GM18951 (cell line): ENCODE data around the gene IL17RB.

Experiments used
- POLR2A ChIP-seq: IDR thresholded peaks from 4 replicates; pipeline ENCODE4 v1.6.1; 2011; ENCODE audit warnings: mild to moderate bottlenecking; ENCODE audit not compliant: insufficient read length, insufficient read depth; ENCODE audit errors: extremely low read depth
- in situ Hi-C: fragments of 300-500 bp; cut with MboI; formaldehyde crosslinking; loops from one replicate; pipeline ENCODE4 v1.12.0; 2022; ENCODE audit warnings: low sequenced_read_pairs, mixed read lengths, inconsistent platforms; ENCODE audit not compliant: unreplicated experiment

Gene IL17RB

DNA sequence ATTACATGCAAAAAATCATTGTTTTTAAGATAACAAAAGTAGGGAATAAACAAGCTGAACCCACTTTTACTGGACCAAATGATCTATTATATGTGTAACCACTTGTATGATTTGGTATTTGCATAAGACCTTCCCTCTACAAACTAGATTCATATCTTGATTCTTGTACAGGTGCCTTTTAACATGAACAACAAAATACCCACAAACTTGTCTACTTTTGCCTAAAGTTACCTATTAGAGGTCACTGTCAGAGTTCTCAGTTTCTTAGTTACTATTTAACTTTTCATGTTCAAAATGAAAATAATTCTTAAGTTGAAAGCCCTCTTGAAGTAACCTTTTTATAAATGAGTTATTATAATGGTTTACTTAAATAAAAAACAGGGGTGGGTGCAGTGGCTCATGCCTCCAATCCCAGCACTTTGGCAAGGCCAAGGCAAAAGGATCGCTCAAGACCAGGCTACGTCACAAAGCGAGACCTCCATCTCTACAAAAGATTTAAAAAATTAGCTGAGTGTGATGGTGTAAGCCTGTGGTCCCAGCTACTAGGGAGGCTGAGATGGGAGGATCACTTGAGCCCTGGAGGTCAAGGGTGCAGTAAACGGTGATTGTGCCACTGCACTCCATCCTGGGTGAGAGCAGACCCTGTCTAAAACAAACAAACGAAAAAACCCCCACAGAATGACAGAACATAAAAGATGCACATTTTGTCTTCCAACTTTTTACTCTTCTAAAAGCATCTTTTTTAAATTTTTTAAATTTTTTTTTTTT is 19.5 kb downstream of the IL17RB start:
- TF ChIP-seq POLR2A: no peak
- in situ Hi-C loops: no loop called here

DNA sequence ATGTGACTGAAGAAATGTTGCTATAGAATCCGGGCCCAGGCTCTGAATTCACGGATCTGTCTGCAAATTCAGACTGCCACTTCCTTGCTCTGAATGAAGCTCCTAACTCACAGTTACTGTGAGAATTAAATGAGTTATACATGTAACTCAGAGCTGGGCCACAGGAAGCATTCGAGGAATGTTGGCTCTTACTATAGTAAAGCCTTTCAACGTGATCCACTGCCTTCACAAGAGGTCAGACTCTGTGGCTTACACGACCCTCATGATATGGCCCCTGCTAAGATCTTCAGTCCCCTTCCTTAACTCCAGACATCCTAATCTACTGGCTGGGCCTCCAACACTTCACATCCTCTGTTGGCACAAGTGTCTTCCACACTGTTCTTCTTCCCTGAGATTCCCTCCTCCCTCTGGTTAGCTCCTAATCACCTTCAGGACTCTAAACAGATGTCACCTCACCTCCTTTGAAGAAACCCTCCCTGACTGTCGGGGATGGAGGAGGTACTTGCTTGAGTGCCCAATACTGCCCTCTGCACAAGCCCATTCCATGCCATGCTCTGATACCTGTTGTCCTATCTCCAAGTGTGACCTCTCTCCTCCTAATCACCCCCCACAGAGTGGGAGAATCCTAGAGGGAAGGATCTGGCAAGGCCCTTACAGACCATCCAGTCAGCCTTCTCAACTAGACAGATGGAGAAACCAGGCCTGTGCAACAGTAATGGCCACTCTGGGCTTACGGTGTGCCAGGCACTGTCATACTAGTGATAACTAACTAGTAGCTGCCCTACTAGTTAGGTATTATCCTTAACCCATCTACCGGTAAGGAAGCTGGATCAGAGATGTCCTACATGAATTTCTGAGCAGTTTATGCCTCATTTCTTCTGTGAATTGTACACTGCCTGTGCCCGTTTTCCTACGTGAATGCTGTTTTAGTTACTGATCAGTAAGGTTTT is 34.3 kb downstream of the IL17RB start:
- in situ Hi-C loops: no loop called here
- TF ChIP-seq POLR2A: no peak

DNA sequence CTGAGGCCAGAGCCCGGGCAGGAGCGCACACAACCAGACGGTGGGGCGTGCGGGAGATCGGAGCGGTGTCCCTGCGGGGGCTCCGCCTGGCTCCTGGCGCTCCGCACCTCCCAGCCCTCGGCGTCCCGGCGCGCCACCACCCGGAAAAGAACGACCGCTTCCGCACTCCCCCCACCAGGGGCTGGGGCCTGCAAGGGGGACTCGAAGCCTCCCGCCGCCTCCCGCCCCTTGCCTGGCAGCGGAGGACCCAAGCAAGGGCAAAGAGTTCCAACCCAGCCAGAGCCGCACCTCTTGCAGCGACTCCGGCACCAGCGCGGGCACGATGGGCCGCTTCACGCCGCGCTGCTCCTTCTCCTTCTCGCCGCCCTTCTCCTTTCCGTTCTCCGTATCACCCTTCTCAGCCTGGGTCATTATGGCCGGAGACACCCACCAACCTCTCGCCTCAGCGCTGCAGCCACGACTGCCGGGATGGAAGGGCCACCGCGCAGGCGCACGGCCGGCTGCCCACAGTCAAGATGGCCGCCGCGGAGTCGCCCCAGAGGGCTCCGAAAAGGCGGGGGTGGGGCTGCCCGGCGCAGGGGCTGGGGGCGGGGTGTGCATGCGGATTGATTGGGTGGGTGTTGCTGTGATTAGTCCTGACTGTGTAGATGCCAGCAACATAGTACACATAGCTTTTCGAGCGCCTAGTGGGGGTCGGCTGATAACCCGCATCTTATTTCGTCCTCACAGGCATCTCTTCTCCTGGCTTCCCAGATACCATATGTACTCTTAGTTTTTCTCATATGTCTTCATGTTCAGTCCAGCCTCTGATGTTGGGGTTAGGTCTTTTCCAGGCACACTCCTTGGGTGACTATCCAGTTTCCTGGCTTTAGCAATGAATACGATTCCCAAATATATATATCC is 35.6 kb downstream of the IL17RB start, which contains the start of gene ACTR8:
ACTR8 (minus strand) TSS at position 462 of the 903 bp plus-strand sequence; CDS start at position 411, 51 bp downstream.
- TF ChIP-seq POLR2A: peak; percentile 88
- in situ Hi-C loops: no loop called here

DNA sequence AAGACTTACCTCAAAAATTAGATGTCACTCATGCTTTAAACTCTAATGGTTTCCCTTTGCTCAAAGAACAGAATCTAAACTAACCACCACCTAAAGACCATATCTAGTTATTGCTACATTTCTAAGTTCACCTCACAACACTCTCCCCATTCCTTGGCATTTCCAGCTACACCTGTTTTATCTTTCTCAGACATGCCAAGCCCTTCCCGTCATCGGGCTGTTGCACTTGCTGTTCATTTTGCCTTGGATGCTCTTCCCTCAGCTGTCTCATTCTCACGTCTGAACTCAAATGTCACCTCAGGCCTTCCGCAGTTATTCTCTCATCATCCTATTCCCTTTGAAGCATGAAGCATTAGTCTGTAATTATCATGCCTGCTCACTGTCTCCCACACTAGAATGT is 36.6 kb downstream of the IL17RB start:
- in situ Hi-C loops: no loop called here
- no peak for TF ChIP-seq POLR2A

- in situ Hi-C loops: no loop called here
- TF ChIP-seq POLR2A: no peak
Observed at GRCh38 chr3:53884623-53885022, 38.3 kb downstream of the IL17RB start.

GRCh38 chr3:53885239-53885638 is 38.9 kb downstream of the IL17RB start:
- TF ChIP-seq POLR2A: no peak
- in situ Hi-C loops: no loop called here

DNA sequence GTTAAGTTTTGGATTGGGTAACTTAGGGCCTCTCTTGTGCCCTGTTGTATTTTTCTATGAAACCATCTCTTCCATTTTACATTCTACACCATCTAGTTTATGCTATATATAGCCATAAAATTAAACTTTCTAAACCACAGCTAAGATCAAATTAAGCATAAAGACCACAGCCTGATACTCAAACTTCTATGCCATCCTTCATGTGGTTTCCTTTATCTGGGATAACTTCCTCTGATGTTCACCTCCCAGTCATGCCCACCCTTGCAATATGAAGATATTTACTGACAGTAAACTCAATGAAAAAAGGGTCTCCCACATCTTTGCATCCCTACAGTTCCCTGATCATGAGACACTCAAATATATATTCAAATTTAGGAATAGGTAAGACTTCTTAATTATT is 41.1 kb downstream of the IL17RB start:
- TF ChIP-seq POLR2A: no peak
- in situ Hi-C loops: no loop called here

DNA sequence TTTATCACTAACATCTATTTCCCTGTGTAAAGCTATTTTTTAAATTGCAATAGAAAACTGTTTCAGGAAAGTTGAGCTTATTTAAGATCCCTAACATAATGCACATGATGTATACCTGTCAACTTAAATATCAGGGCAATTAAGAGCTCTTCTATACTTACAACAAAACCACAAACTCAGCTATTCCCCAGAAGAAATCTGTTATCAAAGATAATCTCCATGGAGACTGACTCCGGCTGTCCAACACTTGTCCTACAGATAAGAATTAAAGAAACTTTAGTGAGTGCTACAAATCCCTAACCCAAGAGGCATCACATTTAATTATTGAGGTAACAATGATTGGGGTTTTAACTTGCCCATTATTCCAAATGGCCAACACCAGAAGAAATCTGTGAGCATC is 41.9 kb downstream of the IL17RB start:
- in situ Hi-C loops: no loop called here
- no peak for TF ChIP-seq POLR2A

DNA sequence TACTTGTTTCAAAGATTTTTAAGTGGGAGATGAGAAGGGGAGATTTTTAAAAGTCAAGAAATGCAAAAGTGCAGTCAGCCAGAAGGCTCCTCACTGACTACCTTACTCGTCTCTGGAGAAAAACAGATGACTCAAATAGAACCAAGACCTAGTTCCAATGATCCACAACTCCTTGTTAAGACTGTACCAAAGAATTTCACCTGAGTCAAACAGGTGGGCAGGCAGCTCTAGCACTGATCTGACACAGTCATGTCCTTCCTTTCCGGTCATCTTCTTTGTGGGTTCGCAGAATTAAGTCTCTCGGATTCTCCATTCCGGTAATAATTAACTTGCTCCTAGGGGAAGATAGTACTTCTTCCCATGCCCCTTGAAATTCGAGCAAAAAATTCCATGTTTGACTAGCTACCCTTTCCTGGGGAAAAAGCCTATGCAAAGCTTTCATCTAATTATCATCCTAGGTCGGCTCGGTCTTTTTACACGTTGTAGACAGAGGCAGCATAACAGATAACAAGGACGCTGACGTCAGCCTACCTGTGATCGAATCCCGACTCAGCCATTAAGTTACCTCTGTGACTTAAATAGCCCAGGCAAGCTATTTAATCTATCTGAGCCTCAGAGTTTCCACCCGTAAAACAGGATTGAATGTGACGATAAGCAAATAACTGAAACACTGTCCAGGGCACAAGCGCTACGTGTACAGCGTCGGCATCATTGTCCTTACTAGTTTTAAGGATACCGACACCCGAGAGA is 44.5 kb downstream of the IL17RB start:
- no peak for TF ChIP-seq POLR2A
- in situ Hi-C loops: no loop called here

DNA sequence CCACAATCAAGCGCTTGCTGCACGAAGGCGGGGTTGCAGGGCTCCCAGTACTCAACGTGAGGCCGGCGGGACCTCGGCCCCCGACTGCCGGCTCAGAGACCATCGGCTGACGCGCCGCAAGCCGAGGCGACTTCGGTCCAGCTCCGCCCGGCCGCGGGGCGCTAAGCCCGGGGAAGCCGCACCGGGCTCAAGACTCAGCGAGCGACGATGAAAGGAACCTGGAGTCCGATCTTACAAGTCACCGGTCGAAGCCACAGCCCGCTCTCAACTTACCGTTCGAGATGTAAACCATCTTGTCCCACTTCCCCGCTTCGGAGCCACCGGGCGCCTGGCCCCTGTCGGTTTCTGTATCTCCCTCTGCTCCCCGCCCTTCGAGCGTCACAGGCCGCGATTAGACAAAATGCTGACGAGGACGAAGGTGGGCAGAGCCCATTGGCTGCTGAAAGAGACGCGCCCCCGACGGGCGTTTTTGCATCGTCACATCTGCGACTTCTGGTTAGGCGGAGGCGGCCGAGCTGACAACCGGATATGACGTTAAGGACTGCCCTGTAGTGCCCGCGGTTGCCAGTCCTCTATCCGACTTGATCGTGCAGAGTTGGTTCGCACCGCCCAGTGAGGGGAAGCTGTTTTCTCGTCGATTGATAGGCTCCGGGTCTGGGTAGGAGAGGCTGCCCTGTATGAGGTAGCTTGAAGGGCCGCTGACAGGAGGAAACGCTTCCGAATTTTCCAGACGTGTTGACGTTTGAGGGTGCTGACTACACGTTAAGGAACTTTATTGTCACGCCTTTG is 45.3 kb downstream of the IL17RB start, which contains the start of gene SELENOK:
SELENOK (minus strand) TSS at position 363 of the 789 bp plus-strand sequence.
- in situ Hi-C loops: no loop called here

DNA sequence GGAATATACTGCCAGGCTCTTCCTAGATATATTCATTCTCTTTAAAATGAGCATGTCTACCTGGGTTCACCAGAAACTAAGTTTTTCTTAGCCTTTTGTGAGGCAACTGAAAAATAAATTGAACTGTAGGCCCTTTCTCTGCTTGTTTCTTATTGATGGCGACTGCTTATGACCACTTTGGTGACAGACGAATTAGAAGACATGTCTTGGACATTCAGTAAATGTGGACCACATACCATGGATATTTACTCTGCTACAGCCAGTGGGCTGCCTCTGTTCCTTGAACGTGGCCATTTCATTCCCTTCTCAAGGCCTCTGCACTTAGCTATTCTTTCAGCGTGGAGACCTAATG is 45.9 kb downstream of the IL17RB start:
- in situ Hi-C loops: no loop called here
- TF ChIP-seq POLR2A: no peak

More for the DNA sequence above, 45.3 kb downstream of the IL17RB start, which contains the start of gene SELENOK:
- TF ChIP-seq POLR2A: peak; percentile 95
